GM19324 (cell line): ENCODE results near the gene OXTR.

Experiments
- ATAC-seq: cut with Tn5 transposase; IDR thresholded peaks from one replicate; pipeline ENCODE4 v1.9.1; 2021; ENCODE audit warnings: mild to moderate bottlenecking, moderate library complexity; ENCODE audit not compliant: unreplicated experiment, low FRiP score

The OXTR gene

GRCh38 chr3:8745619-8746370 lies 23.6 kb downstream of the OXTR start:
- no peak for ATAC-seq

- no peak for ATAC-seq
These were observed 25.5 kb downstream of the OXTR start for GRCh38 chr3:8743911-8744310.

- ATAC-seq: no peak
These were observed 26.3 kb downstream of the OXTR start for GRCh38 chr3:8743021-8743601.

- ATAC-seq: no peak
These were observed 27.7 kb downstream of the OXTR start for GRCh38 chr3:8741581-8742261.

DNA sequence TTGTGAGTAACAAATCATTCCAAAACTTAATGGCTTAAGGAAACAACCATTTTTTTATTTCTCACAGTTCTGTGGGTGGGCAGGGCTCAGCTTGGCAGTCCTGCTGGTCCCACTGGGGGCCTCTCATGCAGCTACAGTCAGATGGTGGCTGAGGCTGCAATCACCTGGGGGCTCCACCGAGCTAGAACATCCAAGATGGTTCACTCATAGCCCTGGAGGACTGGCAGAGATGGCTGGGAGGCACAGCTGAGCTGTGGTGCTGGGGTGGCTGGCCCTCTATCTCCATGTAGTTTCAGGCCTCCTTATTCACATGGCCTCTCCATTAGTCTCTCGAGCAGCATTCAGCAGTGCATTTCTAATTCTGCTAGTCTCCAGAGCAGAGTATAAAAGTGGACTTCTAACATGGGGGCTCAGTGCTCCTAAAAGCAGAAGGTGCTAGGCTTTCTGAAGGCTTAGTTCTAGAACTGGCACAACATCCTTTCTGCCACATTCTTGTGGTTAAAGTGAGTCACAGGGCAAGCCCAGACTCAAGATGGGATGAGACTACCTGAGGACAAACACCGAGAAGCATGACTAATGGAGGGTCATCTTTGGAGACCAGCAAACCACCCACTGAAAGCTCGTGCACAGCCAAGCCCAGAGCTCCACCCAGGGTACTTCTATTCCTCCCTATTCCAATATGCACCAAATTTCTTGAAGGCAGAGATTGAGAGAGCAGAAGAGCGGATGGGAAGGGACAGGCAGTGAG lies 29.5 kb downstream of the OXTR start:
- no peak for ATAC-seq

DNA sequence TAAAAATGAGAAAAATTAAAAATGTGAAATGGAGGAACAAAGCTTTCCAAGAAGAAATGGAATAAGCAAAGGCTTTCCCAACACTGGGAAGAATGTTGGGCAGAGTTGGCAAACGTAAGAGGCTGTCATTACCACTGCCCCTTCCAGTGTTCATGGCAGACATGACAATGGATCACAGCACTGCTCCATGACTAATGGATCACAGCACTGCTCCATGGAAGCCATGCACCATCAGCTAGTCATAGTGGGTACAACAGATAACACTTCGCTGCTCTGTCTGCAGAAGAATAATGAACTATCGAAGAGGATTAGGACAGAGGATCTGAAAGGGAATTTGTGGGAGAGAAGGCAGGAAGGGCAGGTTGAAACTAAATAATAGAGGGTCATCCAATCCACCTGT lies 30.8 kb downstream of the OXTR start:
- no peak for ATAC-seq

DNA sequence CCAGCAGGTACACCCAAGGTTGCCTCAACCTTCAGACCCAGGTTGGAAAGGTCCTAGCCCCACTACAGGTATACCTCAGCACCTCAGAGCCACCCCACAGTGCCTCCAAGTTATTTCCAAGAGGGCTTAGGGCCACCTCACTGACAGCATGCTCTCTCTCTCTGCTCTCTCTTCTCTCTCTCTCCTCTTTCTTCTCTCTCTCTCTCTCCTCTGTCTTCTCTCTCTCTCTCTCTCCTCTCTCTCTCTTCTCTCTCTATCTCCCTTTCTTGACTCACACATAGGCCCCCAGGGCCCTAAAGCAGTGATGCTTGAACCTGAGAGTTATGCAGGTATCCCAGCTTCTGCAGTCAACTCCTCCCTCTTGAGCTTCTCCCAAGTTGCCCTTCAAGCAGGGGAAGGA lies 31.6 kb downstream of the OXTR start:
- no peak for ATAC-seq

- no peak for ATAC-seq
These were observed 32.1 kb downstream of the OXTR start for GRCh38 chr3:8737301-8737700.

DNA sequence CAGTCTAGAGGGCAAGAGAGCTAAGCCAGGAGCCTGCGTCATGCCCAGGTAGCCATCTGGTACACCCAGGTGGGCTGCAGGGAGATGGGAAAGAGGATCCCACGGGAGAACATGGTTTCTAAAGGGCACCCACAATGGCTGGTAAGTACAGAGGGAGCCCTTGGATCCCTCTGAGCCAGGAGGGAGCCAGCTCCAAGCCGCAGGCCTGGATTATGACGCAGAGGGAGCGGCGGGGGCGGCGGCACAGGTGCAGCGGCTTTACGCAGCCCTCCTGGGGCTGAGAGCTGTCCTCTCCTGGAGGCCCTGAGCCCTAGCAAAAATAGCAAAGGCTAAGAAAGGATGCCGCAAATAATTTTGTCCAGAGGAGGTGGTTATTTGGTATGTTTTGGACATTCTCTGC lies 33.0 kb downstream of the OXTR start:
- ATAC-seq: no peak

DNA sequence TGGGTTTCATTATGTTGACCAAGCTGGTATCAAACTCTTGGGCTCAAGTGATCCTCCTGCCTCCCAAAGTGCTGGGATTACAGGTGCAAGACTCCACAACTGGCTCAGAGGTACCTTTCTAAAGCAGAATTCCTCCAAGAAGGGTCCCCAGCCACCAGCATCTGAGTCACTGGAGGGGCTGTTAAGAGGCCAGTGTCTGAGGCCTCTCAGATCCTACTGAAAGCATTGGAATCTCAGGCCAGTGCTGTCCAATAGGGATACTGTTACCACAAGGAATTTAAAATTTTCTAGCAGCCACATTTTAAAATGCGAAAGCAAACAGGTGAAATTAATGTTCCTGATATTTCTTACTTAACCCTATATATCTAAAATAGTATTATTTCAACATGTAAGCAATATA lies 34.5 kb downstream of the OXTR start:
- ATAC-seq: no peak

DNA sequence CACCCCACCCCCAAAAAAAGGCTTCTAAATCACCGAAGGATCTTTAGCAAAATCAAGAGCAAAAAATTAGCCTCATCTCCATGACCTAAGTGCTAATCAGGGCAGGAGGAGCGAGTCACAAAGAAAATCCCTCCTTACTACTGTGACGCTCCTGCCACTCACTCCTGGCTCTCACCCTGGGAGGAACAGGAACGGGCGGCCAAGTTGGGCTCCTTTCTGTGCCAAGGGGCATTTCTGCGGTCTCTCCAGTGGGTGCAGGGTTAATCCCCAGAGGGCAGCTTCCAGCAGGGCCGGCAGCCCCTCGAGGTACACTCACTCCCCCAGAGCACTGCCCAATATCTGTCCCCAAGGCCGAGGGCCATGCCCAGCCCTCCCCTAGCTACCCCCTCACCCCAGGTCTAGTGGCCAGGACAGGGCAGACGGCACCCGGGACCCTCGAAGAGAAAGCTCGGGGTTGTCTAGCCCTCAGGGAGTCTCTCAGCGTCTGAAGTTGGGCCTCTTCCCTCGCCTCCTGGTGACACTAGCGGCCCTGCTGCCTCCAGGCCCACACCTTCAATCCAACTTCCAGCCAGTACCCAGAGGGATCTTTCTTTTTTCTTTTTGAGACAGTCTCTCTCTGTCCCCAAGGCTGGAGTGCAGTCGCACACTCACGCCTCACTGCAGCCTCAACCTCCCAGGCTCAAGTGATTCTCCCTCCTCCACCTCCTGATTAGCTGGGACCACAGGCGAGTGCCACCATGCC lies 35.1 kb downstream of the OXTR start:
- ATAC-seq: no peak

DNA sequence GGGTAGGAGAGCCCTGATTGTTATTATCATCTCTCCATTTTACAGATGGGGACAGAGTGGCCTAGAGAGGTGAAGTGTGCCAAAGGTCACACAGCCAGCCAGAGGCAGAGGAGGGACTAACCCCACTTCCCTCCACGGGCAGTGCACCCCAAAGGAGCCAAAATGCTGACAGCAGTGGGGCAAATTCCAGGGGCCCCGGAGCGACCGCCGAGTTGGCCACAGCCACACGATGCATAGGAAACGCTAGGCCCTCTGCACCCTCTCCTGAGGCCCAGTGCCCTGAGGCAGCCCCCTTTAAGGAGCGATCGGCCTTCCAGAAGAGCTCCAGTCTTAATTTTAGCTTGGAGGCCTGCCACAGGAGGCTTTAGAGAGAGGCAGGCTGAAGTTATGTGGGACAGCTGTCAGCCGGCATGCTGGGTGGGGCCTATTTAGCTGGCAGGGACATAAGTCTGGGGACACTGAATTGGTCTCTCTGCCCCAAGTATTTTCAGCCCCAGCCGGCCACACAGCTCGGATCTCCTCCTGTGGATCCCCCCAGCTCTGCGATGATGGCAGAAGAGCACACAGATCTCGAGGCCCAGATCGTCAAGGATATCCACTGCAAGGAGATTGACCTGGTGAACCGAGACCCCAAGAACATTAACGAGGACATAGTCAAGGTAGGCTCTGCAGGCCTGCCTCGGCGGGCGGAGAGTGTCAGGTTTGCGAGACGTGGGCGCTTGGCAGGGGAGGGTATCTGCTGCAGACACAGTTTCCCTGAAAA lies 35.9 kb downstream of the OXTR start, which contains the start of gene CAV3:
TSS of gene CAV3 (plus strand) at position 471 of the 763 bp plus-strand sequence. CDS start at position 546, 75 bp downstream.
- ATAC-seq: no peak

DNA sequence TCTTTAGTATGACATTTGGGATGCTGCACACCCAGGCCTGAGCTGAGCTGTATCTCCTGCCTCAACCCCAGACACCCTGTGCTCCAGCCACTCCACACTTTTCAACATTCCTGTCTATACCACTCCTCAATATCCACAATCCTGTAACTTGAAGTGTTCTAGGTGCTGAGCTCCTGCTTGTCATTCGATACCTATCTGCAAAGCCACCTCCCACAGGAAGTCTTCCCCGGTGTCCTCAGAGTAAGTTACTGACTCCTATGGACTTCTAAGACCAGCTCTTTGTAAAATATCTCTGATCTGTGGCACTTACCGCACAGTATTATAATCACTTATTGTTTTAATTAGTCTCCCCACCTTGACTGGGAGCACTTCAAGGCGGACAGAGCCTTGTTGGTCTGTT lies 37.0 kb downstream of the OXTR start:
- no peak for ATAC-seq

DNA sequence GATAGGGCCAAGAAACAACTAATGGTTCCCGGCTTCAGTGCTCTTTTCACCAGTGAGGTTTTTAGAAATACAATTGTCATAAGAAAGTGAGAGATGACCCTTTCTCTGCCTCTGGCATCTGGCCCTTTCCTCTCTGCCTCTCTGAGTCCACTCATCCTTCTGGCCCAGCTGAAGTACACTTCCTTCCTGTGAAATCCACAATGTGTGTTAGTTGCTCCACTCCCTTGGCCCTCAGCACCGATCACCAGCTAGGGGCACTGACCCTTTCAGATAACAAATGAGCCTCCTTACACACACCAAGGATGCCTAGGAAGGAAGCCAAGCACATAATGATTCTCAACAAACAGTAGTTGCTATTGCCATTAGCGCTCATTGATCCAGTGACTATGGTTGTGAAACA lies 38.8 kb downstream of the OXTR start:
- ATAC-seq: no peak

DNA sequence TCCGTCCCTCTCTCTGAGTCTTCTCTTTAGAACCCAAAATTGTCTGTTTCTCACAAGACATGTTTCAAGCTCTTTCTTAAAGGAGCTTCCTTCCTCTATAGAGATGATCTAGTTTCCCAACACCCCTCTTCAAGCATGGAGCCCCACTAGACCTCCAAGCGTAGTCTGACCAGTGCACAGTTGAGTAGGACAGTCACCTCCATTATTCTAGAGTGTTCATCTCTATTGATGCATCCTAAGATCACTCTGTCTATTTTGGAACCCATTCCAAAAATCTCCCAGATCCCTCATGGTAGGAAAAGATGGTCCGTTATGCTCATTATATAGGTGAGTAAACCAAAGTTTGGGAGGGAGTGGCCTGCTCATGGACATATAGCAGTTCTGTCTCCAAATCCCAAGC lies 39.9 kb downstream of the OXTR start:
- ATAC-seq: no peak

GRCh38 chr3:8727605-8728512 lies 41.6 kb downstream of the OXTR start:
- no peak for ATAC-seq

GRCh38 chr3:8724108-8724752 lies 45.2 kb downstream of the OXTR start:
- no peak for ATAC-seq

DNA sequence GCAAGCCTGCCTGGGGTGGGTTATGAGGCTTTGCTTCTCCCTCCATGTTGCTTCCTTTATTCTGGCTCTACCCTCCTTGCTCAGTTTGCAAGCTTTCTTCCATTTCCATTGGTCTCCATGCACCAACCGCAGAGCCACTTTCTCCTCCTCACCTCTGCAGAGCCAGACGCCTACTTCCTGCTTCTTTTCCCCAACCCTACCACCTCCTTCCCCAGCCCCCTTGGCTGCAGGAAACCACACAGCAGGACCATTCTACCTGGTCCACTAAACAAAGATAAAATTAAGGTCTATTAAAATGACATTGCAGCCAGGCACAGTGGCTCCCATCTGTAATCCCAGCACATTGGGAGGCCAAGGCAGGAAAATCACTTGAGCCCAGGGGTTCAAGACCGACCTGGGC lies 45.8 kb downstream of the OXTR start:
- ATAC-seq: no peak
